ENCODE results near the gene CAMK2N2.
A peak's percentile ranks its signal among the peaks of the same experiment; 100 is the strongest.

Gene CAMK2N2

GRCh38 chr3:184239221-184239620 lies 22.1 kb downstream of the CAMK2N2 start:
- no peak for DNase-seq

DNA sequence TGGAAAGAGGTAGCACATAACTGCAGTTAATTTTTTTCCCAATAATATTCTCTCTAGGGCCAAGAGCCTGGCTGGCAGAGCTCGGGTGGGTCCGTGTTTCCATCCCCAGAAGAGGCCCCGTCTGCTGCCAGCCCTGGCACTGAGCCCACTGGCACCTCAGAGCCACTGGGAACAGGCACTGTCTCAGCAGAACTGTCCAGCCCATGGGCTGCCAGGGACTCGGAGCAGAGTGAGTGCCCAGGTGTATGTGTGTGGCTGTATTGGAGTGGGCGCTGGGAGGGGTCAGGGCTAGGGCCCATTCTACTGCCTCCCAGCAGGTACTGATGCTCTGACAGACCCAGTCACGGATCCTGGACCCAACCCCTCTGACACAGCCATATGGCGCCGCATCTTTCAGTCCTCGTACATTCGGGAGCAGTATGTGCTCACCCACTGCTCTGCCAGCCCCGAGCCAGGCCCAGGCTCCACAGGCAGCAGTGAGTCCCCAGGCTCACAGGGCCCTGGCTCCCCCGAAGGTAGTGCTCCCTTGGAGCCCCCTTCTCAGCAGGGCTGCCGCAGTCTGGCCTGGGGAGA lies 23.0 kb downstream of the CAMK2N2 start:
- no peak for DNase-seq

DNA sequence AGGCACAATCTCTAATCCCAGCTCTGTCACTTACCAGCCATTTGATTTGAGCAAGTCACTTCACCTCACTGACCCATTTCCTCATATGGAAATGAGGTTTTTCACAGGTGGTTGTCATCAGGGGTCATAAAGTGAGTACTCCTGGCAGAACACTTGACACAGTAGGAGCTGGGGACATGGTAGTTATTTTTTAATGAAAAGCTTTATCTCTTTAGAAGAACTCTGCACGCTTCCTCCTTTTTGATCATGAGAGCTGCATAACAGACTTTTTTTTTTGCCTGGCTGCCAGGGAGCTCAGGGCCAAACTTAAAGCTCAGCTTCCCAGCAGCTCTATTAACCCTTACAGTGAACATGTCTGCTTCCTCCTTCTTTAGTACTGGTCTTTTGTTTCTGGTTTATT lies 23.5 kb downstream of the CAMK2N2 start:
- no peak for DNase-seq

DNA sequence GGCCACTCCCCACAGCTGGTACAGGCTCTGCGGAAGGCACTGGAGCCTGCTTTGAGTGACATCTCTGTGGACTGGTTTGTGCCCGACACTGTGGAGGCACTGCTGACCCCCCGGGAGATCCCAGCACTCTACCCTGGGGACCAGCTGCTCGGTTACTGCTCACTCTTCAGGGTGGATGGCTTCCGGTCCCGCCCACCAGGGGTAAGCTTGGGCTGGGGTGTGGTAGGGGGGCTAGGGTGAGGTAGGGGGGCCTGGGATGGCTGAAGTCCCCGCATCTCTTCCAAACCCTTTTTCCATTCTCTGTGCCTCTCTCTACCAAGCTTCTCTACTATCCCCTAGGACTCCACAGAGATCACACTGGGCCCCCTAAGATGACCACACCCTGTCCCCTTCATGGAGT lies 24.1 kb downstream of the CAMK2N2 start:
- DNase-seq: no peak

DNA sequence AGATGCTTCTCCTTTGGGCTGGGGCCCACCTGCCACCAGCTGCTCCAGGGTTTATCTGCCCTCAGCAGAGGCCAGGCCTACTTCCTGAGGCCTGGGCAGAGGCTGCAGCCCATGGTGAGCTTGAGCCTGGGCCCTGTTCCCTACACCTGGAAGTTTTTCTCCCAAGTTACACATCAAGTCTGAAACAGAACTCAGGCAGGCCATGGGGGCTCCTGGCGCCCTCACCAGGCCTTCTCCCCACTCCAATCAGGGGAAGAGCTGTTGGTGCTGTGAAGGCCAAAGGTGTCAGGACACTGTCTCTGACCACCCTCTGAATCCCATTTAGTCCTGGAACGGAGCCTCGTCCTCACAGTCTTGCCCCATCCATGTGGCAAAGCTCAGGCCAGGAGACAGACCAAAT lies 24.7 kb downstream of the CAMK2N2 start:
- DNase-seq: no peak

DNA sequence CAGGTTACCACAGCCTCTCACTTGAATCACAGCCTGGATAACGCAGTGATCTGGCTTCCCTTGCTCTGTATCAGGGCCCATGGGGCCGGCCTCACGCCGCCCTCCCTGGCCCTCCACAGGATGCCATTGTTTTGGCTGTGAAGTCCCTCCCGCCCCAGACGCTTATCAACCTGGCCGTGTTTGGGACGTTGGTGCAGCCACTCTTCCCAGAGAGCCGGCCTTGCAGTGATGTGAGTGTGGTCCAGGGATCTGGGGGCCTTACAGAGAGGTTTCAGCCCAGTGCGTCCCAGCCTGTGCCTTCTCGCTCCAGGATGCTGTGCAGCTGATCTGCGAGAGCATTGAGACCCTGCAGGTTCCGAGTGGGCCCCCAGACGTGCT lies 25.3 kb downstream of the CAMK2N2 start:
- DNase-seq: no peak

GRCh38 chr3:184235381-184236032 lies 25.8 kb downstream of the CAMK2N2 start:
- DNase-seq: no peak

DNA sequence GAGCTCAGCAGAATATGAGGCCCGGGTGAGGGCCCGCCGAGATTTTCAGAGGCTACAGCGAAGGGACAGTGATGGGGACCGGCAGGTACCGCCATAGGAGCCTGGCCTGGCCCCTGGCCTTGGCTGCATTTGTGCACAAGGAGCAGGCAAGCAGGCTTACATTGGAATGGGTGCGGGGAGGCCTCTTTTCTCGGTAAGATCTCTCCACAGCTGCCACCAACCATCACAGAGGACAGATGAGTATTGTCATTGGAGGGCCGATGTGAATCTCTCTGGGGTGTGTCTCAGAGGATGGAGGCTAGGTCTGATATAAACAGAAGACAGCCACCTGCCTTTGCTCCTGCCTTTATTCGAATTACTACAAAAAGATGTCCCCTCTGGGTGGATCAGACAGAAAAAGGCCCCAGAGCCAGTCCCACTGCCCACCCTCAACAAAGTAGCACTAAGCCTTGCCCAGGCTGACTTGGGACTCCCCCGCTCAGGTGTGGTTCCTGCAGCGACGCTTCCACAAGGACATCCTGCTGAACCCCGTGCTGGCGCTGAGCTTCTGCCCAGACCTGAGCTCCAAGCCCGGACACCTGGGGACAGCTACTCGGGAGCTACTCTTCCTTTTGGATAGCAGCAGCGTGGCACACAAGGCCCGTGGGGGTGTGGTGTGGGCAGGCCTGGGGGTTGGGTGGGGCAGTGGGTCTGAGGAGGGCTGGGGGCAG lies 26.5 kb downstream of the CAMK2N2 start:
- no peak for DNase-seq

- peak; percentile 22 for DNase-seq
These were observed 27.1 kb downstream of the CAMK2N2 start for GRCh38 chr3:184234224-184234623.

DNA sequence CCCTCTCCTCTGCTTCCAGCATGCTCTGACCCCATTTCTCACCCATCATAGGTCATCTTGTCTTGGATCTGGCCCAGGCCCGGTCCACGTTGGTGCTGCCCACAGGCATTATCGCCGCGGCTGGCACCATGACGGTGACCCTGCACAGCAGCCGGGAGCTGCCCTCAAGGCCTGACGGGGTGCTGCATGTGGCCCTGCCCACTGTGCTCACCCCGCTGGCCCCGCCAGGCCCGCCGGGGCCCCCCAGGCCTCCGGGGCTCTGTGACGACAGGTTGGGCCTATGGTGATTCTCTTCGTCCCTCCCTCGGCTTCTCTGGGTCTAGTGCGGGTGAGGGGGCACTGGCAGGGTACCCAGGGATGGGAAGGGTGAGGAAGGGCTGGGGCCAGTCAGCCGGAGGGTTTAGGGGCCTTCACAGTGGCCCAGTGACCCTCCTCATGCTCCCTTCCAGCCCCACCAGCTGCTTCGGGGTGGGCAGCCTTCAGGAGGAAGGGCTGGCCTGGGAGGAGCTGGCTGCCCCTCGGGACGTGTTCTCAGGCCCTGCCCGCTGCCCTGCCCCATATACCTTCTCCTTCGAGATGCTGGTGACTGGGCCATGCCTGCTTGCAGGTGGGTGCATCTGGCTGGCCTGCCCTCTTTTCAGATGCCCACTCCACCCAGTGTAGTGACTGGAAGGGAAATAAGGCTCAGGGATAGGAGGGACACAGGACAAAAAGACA lies 28.1 kb downstream of the CAMK2N2 start:
- no peak for DNase-seq

- DNase-seq: no peak
These were observed 29.7 kb downstream of the CAMK2N2 start for GRCh38 chr3:184231671-184232070.

- DNase-seq: peak; percentile 16
These were observed 30.5 kb downstream of the CAMK2N2 start for GRCh38 chr3:184230603-184231528.

GRCh38 chr3:184230081-184230602 lies 31.2 kb downstream of the CAMK2N2 start:
- DNase-seq: no peak

GRCh38 chr3:184229394-184230080 lies 31.8 kb downstream of the CAMK2N2 start, which contains the start of gene VWA5B2:
Gene VWA5B2, plus strand, starts transcription at chr3:184229585. Its CDS starts 944 bp downstream, at chr3:184230529.
- no peak for DNase-seq

DNA sequence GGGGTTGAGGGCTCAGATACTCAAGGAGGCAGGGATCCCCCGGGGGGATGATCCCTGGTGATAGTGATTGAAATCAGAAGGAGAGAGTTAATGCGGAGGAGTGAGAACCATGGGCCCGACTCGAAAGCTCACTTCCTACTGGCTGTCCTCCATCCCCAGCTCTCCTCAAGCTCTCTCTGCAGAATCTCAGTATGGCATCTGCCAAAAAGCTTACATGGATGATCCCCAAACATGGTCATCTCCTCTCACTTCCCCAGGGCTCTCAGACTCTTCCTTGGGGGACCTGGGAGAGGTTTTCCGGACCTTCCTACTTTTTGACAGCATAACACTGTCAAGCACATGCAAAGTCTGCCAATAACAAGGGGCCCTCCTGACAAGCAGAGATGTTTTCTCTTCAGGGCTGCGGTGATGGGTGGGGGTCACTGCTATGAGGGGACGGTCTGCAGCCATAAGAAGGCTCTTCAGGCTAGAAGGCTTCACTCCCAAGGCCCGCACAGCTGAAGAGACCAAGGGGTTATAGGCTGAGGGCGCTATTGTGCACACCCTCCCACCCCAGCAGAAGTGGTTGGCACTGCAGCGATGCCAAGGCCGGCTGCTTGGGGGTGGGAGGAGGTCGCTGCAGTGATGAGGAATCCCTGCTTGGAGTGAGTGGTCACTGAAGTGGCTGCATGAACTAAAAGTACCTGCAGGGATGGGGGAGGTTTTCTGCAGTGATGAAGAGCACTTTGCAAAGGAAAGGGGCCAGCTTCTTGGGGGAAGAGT lies 32.8 kb downstream of the CAMK2N2 start:
- no peak for DNase-seq

DNA sequence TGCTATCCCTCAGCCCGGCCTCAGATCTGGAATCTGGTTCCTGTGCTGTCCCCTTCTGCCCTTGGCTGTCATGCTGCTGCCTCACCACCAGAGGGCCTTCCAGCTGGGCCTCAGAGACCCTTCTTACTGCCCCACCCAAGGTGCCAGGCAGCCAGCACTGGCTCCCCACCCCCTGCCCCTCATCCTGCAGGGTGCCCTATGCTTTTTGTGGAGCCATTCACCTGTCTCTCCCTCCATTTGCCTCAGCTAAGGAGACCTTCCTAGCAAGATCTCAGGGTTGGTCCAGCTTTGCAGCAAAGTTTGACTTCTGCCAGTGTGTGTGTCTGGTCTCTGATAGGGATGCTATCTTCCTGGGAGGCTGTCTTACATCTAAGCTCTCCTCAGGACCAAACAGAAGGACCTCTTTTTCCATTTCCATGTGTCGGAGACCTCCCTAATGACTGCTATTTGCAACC lies 33.8 kb downstream of the CAMK2N2 start:
- DNase-seq: no peak

DNA sequence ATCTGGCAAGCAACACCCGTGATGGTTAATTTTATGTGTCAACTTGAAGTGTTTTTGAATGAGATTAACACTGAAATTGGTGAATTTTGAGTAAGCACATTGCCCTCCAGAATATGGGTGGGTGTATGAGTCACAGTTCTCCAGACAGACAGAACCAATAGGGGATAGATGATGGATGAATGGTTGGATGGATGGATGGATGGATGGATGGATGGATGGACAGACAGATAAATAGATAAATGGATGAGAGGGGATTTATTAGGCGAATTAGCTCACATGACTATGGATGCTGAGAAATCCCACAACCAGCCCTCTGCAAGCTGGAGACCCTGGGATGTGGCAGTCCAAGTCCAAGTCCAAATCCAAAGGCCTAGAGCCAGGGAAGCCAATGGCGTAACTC lies 37.4 kb downstream of the CAMK2N2 start:
- no peak for DNase-seq

- no peak for DNase-seq
These were observed 38.8 kb downstream of the CAMK2N2 start for GRCh38 chr3:184222521-184222920.

GRCh38 chr3:184218814-184219213 lies 42.5 kb downstream of the CAMK2N2 start:
- no peak for DNase-seq

- DNase-seq: no peak
These were observed 49.6 kb downstream of the CAMK2N2 start for GRCh38 chr3:184211718-184212117.

DNA sequence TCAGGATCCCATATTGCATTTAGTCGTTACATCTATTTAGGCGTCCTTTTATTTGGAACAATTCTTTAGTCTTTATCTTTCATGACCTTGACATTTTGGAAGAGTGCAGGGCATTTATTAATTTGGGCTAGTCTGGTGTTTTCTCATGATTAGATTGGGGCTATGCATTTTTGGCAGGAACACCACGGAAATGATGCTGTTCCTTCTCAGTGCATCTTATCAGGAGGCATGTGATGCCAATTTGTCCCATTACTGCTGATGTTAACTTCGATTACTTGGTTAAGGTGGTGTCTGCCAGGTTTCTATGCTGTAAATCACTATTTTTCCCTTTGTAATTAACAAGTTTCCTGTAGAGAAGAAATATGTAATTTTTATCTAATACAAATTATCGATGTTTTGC lies 50.1 kb downstream of the CAMK2N2 start:
- DNase-seq: no peak

Data from NCI-H2029 treated with DMSO at 0.1 percent for 48 hours (cell line).